ENCODE results near the gene MYH1.

DNA sequence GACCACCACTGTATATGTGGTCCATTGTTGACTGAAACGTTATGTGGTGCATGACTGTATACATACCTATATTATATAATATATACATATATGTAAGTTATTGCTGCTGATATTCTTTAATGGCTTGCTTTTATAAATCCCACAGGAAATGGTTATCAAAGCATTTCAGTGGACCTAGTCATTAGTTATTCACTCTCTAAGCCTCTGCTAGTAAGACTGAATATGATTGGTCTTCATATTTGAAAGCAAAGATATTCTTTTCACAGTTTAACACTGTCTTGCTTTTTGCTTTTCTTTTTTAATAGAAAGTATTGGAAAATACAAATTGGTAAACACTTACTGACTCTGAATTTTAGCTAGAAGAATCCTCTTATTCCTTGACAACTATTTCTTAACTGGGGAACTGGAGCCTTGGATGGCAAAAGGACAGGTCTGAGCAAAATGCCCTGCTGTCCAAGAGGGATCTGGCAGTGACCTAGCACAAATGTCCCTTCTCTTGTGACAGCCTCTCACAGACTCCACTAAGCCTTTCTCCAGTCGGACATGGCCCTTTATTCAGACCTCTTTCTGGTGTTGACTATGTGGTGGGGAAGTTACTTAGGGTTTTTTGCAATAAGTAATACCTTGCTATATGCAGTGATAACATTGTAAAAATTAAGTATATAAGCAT is 45.8 kb upstream of the MYH1 start:
- TF ChIP-seq, protein P1, sequence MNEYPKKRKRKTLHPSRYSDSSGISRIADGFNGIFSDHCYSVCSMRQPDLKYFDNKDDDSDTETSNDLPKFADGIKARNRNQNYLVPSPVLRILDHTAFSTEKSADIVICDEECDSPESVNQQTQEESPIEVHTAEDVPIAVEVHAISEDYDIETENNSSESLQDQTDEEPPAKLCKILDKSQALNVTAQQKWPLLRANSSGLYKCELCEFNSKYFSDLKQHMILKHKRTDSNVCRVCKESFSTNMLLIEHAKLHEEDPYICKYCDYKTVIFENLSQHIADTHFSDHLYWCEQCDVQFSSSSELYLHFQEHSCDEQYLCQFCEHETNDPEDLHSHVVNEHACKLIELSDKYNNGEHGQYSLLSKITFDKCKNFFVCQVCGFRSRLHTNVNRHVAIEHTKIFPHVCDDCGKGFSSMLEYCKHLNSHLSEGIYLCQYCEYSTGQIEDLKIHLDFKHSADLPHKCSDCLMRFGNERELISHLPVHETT (CRISPR knock-in tag; conservative IDR thresholded peaks at IDR 0.05) = no peak
- TF ChIP-seq FOXA1 (IDR thresholded peaks at IDR 0.05) = no peak
- TF ChIP-seq FOXA1 (CRISPR knock-in tag; IDR thresholded peaks at IDR 0.05) = no peak
- TF ChIP-seq, protein P2, sequence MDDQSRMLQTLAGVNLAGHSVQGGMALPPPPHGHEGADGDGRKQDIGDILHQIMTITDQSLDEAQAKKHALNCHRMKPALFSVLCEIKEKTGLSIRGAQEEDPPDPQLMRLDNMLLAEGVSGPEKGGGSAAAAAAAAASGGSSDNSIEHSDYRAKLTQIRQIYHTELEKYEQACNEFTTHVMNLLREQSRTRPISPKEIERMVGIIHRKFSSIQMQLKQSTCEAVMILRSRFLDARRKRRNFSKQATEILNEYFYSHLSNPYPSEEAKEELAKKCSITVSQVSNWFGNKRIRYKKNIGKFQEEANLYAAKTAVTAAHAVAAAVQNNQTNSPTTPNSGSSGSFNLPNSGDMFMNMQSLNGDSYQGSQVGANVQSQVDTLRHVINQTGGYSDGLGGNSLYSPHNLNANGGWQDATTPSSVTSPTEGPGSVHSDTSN (CRISPR knock-in tag; IDR thresholded peaks at IDR 0.05; ENCODE audit: borderline replicate concordance) = no peak
- no peak for TF ChIP-seq POLR2A (IDR thresholded peaks at IDR 0.05; ENCODE audit: insufficient read depth in 1 of 2, low read depth in 2 of 2, low read length in 2 of 2)
- TF ChIP-seq EP300 (IDR thresholded peaks at IDR 0.05; ENCODE audit: low read depth in 2 of 2, low read length in 2 of 2) = no peak
- no peak for TF ChIP-seq EP300 (CRISPR knock-in tag; IDR thresholded peaks at IDR 0.05; ENCODE audit: borderline replicate concordance)
